Central memory CD8-positive, alpha-beta T cell (primary cell): ENCODE data around the gene PRKCE.
A peak's percentile ranks its signal among the peaks of the same experiment; 100 is the strongest.

Experiments
- ATAC-seq: fragments of 150-1000 bp; cut with Tn5 transposase; replicated peaks from 2 replicates; pipeline ENCODE4 v1.10.0; 2022; ENCODE audit warnings: mild to moderate bottlenecking, moderate FRiP score, moderate number of reproducible peaks; ENCODE audit not compliant: poor library complexity, severe bottlenecking; ENCODE audit errors: extremely low read depth
- DNase-seq, 2 donors: peaks; one replicate each; pipeline ENCODE4 v3.0.0; 2021; ENCODE audit warnings: low spot score in 2 of 2
- H3K27ac Mint-ChIP-seq: one replicate; pipeline ENCODE4 v1.8.0; 2022; ENCODE audit warnings: low read depth, mild to moderate bottlenecking, moderate library complexity, mixed read lengths
- H3K27me3 Mint-ChIP-seq: one replicate; pipeline ENCODE4 v1.8.0; 2022; ENCODE audit warnings: mixed read lengths
- H3K36me3 Mint-ChIP-seq: one replicate; pipeline ENCODE4 v1.8.0; 2022; ENCODE audit warnings: mild to moderate bottlenecking, moderate library complexity, mixed read lengths; ENCODE audit not compliant: insufficient read depth
- H3K4me1 Mint-ChIP-seq: one replicate; pipeline ENCODE4 v1.8.0; 2022; ENCODE audit warnings: mixed read lengths
- H3K4me3 Mint-ChIP-seq: one replicate; pipeline ENCODE4 v1.8.0; 2022; ENCODE audit warnings: mild to moderate bottlenecking, moderate library complexity, mixed read lengths
- H3K9me3 Mint-ChIP-seq: one replicate; pipeline ENCODE4 v1.8.0; 2022; ENCODE audit warnings: mixed read lengths

PRKCE gene

GRCh38 chr2:45765728-45766254, 114.3 kb downstream of the PRKCE start:
- no peaks in the 10 kb centered on the region for H3K27me3 Mint-ChIP-seq
- no peak for DNase-seq
- H3K9me3 Mint-ChIP-seq: no peaks in the 10 kb centered on the region
- H3K36me3 Mint-ChIP-seq: no peaks in the 10 kb centered on the region
- no peak overlapping the region for H3K4me3 Mint-ChIP-seq
- H3K27ac Mint-ChIP-seq: no peak overlapping the region
- peaks cover 7% of the 10 kb centered on the region for H3K4me1 Mint-ChIP-seq
- no peak for ATAC-seq

- Mint-ChIP-seq H3K4me1 (peaks cover 8% of the 10 kb centered on the region), H3K36me3 (no peaks in the 10 kb centered on the region), H3K27me3 (no peaks in the 10 kb centered on the region), H3K9me3 (no peaks in the 10 kb centered on the region), H3K4me3 (no peak overlapping the region), H3K27ac (no peak overlapping the region)
- ATAC-seq (no peak), DNase-seq (no peak)
Observed at GRCh38 chr2:45768208-45768607, 116.7 kb downstream of the PRKCE start.

GRCh38 chr2:45769056-45769455, 117.6 kb downstream of the PRKCE start:
- ATAC-seq (no peak), DNase-seq (no peak)
- Mint-ChIP-seq H3K36me3 (peaks cover 3% of the 10 kb centered on the region), H3K27ac (no peak overlapping the region), H3K9me3 (no peaks in the 10 kb centered on the region), H3K4me3 (no peak overlapping the region), H3K4me1 (peaks cover 8% of the 10 kb centered on the region), H3K27me3 (no peaks in the 10 kb centered on the region)

GRCh38 chr2:45769854-45770576, 118.5 kb downstream of the PRKCE start:
- Mint-ChIP-seq H3K36me3 (peaks cover 3% of the 10 kb centered on the region), H3K4me3 (no peak overlapping the region), H3K9me3 (no peaks in the 10 kb centered on the region), H3K27ac (no peak overlapping the region), H3K4me1 (peaks cover 8% of the 10 kb centered on the region), H3K27me3 (no peaks in the 10 kb centered on the region)
- ATAC-seq (no peak), DNase-seq (no peak)

GRCh38 chr2:45770811-45771210, 119.3 kb downstream of the PRKCE start:
- no peak overlapping the region for H3K4me3 Mint-ChIP-seq
- peaks cover 8% of the 10 kb centered on the region for H3K4me1 Mint-ChIP-seq
- peaks cover 3% of the 10 kb centered on the region for H3K36me3 Mint-ChIP-seq
- H3K9me3 Mint-ChIP-seq: no peaks in the 10 kb centered on the region
- no peaks in the 10 kb centered on the region for H3K27me3 Mint-ChIP-seq
- ATAC-seq (no peak), DNase-seq (no peak)
- no peak overlapping the region for H3K27ac Mint-ChIP-seq

GRCh38 chr2:45771261-45771660, 119.8 kb downstream of the PRKCE start:
- Mint-ChIP-seq H3K27me3 (no peaks in the 10 kb centered on the region), H3K27ac (no peak overlapping the region), H3K36me3 (peaks cover 3% of the 10 kb centered on the region), H3K9me3 (no peaks in the 10 kb centered on the region), H3K4me3 (no peak overlapping the region), H3K4me1 (peaks cover 8% of the 10 kb centered on the region)
- no peak for DNase-seq
- ATAC-seq: no peak

- DNase-seq (no peak), ATAC-seq (no peak)
- Mint-ChIP-seq H3K9me3 (no peaks in the 10 kb centered on the region), H3K27ac (no peak overlapping the region), H3K27me3 (no peaks in the 10 kb centered on the region), H3K4me1 (peaks cover 8% of the 10 kb centered on the region), H3K4me3 (no peak overlapping the region), H3K36me3 (peaks cover 3% of the 10 kb centered on the region)
Observed at GRCh38 chr2:45772038-45772437, 120.6 kb downstream of the PRKCE start.

- DNase-seq: no peak
- ATAC-seq: no peak
- no peaks in the 10 kb centered on the region for H3K9me3 Mint-ChIP-seq
- H3K4me3 Mint-ChIP-seq: no peak overlapping the region
- no peaks in the 10 kb centered on the region for H3K27me3 Mint-ChIP-seq
- H3K36me3 Mint-ChIP-seq: peaks cover 3% of the 10 kb centered on the region
- H3K27ac Mint-ChIP-seq: no peak overlapping the region
- H3K4me1 Mint-ChIP-seq: peaks cover 15% of the 10 kb centered on the region
Observed at GRCh38 chr2:45773909-45774308, 122.4 kb downstream of the PRKCE start.

- no peak overlapping the region for H3K27ac Mint-ChIP-seq
- DNase-seq: no peak
- H3K9me3 Mint-ChIP-seq: no peaks in the 10 kb centered on the region
Observed at GRCh38 chr2:45774688-45775244, 123.3 kb downstream of the PRKCE start.

GRCh38 chr2:45776160-45776955, 124.9 kb downstream of the PRKCE start:
- peaks cover 18% of the 10 kb centered on the region for H3K4me1 Mint-ChIP-seq
- no peak overlapping the region for H3K4me3 Mint-ChIP-seq
- peaks cover 3% of the 10 kb centered on the region for H3K36me3 Mint-ChIP-seq
- no peak for ATAC-seq
- H3K27ac Mint-ChIP-seq: no peak overlapping the region
- H3K27me3 Mint-ChIP-seq: no peaks in the 10 kb centered on the region
- DNase-seq: no peak
- H3K9me3 Mint-ChIP-seq: no peaks in the 10 kb centered on the region

More at GRCh38 chr2:45774688-45775244, 123.3 kb downstream of the PRKCE start:
- ATAC-seq: no peak
- Mint-ChIP-seq H3K36me3 (peaks cover 3% of the 10 kb centered on the region), H3K27me3 (no peaks in the 10 kb centered on the region), H3K4me1 (peaks cover 19% of the 10 kb centered on the region), H3K4me3 (no peak overlapping the region)

GRCh38 chr2:45777996-45778719, 126.7 kb downstream of the PRKCE start:
- no peak overlapping the region for H3K4me3 Mint-ChIP-seq
- DNase-seq (no peak), ATAC-seq (peak; percentile 17)
- H3K27me3 Mint-ChIP-seq: no peaks in the 10 kb centered on the region
- H3K27ac Mint-ChIP-seq: no peak overlapping the region
- peaks cover 3% of the 10 kb centered on the region for H3K36me3 Mint-ChIP-seq
- H3K4me1 Mint-ChIP-seq: peaks cover 11% of the 10 kb centered on the region
- H3K9me3 Mint-ChIP-seq: no peaks in the 10 kb centered on the region

GRCh38 chr2:45778720-45779171, 127.3 kb downstream of the PRKCE start:
- peak; percentile 50 to 53 for DNase-seq
- peak; percentile 84 for ATAC-seq
- Mint-ChIP-seq H3K27ac (no peak overlapping the region), H3K9me3 (no peaks in the 10 kb centered on the region), H3K4me3 (no peak overlapping the region), H3K27me3 (no peaks in the 10 kb centered on the region), H3K4me1 (peaks cover 12% of the 10 kb centered on the region), H3K36me3 (no peaks in the 10 kb centered on the region)
